ENCODE measurements around the gene PRPF4.

PRPF4 gene

GRCh38 chr9:113311961-113312360 lies 36.5 kb downstream of the PRPF4 start:
- no peak for DNase-seq (ENCODE audit: low read depth in 2 of 2)

DNA sequence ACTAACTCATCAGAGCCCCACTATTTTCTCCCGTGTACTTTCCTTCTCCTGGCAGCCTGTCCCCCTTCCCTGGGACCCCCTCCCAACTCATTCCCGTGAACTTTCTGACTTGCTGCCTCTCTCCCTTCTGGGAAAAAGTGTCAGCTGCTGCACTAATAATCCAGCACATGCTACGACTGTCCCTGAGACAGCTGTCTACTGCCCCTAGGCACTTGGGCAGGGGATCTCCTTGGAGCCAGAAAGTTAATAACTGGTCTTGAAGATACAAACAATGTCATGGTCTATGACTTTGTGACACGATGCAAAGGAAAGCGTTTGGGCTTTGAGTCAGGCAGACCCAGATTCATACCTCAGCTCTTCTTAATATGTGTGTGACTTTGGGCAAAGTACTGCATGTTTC lies 37.8 kb downstream of the PRPF4 start:
- no peak for DNase-seq (ENCODE audit: low read depth in 2 of 2)

- no peak for DNase-seq (ENCODE audit: low read depth in 2 of 2)
Measured at GRCh38 chr9:113315231-113315630, 39.8 kb downstream of the PRPF4 start.

DNA sequence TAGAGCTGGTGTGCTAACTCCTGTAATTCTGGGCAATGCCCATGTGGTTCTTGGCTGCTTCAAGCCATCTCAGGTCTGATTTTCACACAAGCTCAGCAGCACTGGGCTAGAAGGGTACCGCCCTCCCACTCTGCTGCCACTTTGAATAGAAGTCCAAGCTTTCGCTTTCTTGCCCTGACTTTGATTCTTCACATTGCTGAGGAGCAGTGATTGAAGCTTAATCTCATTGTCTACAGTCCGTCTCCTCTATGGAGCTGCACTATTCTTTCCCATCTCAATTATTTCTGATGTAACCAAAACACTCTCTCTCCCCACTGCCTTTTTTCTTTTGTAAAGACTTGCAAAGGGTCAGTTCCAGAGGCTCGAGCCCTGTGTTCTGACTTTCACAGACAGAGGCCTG lies 40.6 kb downstream of the PRPF4 start:
- no peak for DNase-seq (ENCODE audit: low read depth in 2 of 2)

GRCh38 chr9:113317777-113318176 lies 42.3 kb downstream of the PRPF4 start:
- DNase-seq (ENCODE audit: low read depth in 2 of 2) = no peak

- no peak for DNase-seq (ENCODE audit: low read depth in 2 of 2)
Measured at GRCh38 chr9:113319054-113319453, 43.6 kb downstream of the PRPF4 start.

DNA sequence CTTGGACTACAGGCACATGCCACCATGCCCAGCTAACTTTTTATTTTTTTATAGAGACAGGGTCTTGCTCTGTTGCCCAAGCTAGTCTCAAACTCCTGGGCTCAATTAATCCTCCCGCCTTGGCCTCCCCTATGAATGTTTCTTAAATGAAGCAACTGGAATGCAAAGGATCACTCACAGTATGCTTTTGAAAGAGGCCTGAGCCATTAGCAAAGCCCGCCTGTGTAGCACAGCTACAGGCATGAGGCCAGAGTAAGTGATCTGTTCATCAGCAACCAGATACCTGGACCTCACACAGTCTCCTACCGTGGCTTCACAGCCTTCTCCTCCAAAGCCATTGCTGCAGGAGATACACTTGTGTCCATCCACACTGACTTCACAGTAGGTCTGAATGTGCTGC lies 44.6 kb downstream of the PRPF4 start:
- no peak for DNase-seq (ENCODE audit: low read depth in 2 of 2)

- no peak for DNase-seq (ENCODE audit: low read depth in 2 of 2)
Measured at GRCh38 chr9:113322671-113323070, 47.2 kb downstream of the PRPF4 start.

- DNase-seq (ENCODE audit: low read depth in 2 of 2) = no peak
Measured at GRCh38 chr9:113326230-113326629, 50.8 kb downstream of the PRPF4 start.

- no peak for DNase-seq (ENCODE audit: low read depth in 2 of 2)
Measured at GRCh38 chr9:113328045-113328782, 52.8 kb downstream of the PRPF4 start.

DNA sequence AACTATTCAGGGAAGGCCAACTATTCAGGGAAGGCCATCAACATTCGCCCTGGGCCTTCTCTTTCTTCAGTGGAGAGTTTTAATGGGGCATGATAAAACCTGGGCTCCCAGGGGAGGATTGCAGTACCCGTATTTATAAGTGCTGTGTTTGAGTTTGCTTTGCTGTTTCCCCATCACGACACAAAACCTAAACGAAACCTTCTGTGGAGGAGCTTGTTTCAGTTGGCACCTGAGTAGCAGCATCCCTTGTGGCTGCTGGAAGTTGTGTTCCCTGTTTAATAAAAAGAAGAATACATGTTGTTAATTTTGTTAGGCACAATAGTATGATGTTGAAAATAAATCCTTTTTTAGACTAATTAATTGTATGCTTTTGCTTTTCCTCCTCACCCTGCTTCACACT lies 56.3 kb downstream of the PRPF4 start:
- DNase-seq (ENCODE audit: low read depth in 2 of 2) = no peak

GRCh38 chr9:113337714-113338113 lies 62.3 kb downstream of the PRPF4 start:
- no peak for DNase-seq (ENCODE audit: low read depth in 2 of 2)

DNA sequence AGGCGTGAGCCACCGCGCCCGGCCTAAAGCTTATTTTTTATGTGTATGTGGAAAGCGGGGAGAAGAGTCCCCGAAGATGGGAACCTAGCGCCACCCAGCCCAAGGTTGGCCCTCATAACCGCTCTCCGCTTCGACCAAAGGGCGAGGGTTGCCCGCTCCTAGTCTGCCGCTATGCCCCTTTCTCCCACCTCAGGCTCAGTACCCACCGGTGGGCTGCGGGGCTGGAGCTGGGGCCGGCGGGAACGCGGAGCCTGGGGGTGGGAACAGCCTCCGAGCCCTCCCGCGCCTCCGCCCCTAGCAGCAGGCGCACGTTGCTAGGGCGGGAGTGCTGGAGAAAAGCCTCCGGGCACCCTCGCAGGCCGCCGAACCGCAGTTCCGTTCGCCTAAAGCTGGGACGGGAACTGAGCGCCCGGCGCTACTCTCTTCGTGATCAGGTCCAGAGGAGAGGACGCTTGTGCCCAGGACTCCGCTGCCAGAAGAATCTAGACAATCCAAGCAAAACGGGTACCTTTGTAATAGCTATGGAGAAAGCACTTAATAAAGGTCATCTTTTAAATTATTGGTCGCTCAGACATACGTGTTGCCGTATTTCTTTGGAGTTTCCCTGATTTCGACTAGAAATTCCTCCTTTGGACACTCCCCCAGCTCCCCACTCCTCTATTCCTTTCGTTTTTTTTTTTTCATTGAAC lies 64.7 kb downstream of the PRPF4 start, which contains the start of gene WDR31:
TSS of gene WDR31 (minus strand) at position 265 of the 689 bp plus-strand sequence. CDS start 8,253 bp downstream, outside the sequence.
- DNase-seq (ENCODE audit: low read depth in 2 of 2) = peak; percentile 59 to 60

GRCh38 chr9:113341712-113342410 lies 66.4 kb downstream of the PRPF4 start:
- no peak for DNase-seq (ENCODE audit: low read depth in 2 of 2)
